Trophoblast cell (in vitro differentiated cells and primary cell): ENCODE data around the gene STXBP6.

Source experiments
- DNase-seq, 2 donors: peaks; one replicate each; pipeline ENCODE4 v3.0.0-alpha.2; 2016
- H2AFZ ChIP-seq: 2 replicates; pipeline ENCODE4 v1.6.1; 2013; ENCODE audit warnings: low read length, moderate library complexity, mild to moderate bottlenecking; ENCODE audit not compliant: insufficient read depth, poor library complexity
- H2AK5ac ChIP-seq: 2 replicates; pipeline ENCODE4 v1.6.1; 2013; ENCODE audit warnings: mild to moderate bottlenecking, low read length
- H2BK120ac ChIP-seq: 2 replicates; pipeline ENCODE4 v1.6.1; 2013; ENCODE audit warnings: low read length, mild to moderate bottlenecking, moderate library complexity; ENCODE audit not compliant: insufficient read depth, poor library complexity
- H2BK12ac ChIP-seq: 2 replicates; pipeline ENCODE4 v1.6.1; 2013; ENCODE audit warnings: mild to moderate bottlenecking, low read length, moderate library complexity
- H2BK5ac ChIP-seq: 2 replicates; pipeline ENCODE4 v1.6.1; 2013; ENCODE audit warnings: low read length, low read depth, moderate library complexity, mild to moderate bottlenecking; ENCODE audit not compliant: poor library complexity
- H3K14ac ChIP-seq: 2 replicates; pipeline ENCODE4 v1.6.1; 2013; ENCODE audit warnings: mild to moderate bottlenecking, low read length
- H3K18ac ChIP-seq: 2 replicates; pipeline ENCODE4 v1.6.1; 2013; ENCODE audit warnings: mild to moderate bottlenecking, low read length
- H3K23ac ChIP-seq: 2 replicates; pipeline ENCODE4 v1.6.1; 2013; ENCODE audit warnings: low read length
- H3K27ac ChIP-seq: 2 replicates; pipeline ENCODE4 v1.5.1; 2013; ENCODE audit warnings: low read depth, mild to moderate bottlenecking, inconsistent platforms, low read length, moderate library complexity
- H3K27me3 ChIP-seq: 2 replicates; pipeline ENCODE4 v1.6.1; 2013; ENCODE audit warnings: inconsistent platforms, mild to moderate bottlenecking, low read length, moderate library complexity; ENCODE audit not compliant: insufficient read depth
- H3K36me3 ChIP-seq, 2 experiments: 1 replicate in 1 of 2; 2 replicates in 1 of 2; pipeline ENCODE4 v1.6.1; 2013; ENCODE audit warnings: low read length in 2 of 2, mild to moderate bottlenecking in 2 of 2, moderate library complexity in 1 of 2; ENCODE audit not compliant: insufficient read depth in 2 of 2, control insufficient read depth in 1 of 2
- H3K4ac ChIP-seq: 2 replicates; pipeline ENCODE4 v1.6.1; 2013; ENCODE audit warnings: low read depth, mild to moderate bottlenecking, low read length, moderate library complexity
- H3K4me1 ChIP-seq, 2 experiments: 1 replicate in 1 of 2; 2 replicates in 1 of 2; pipeline ENCODE4 v1.6.1; 2013; ENCODE audit warnings: low read length in 2 of 2, mild to moderate bottlenecking in 2 of 2, moderate library complexity in 1 of 2; ENCODE audit not compliant: insufficient read depth in 2 of 2, control insufficient read depth in 1 of 2
- H3K4me2 ChIP-seq: 2 replicates; pipeline ENCODE4 v1.6.1; 2013; ENCODE audit warnings: inconsistent platforms, mild to moderate bottlenecking, low read length, moderate library complexity
- H3K4me3 ChIP-seq: 2 replicates; pipeline ENCODE4 v1.5.1; 2013; ENCODE audit warnings: mild to moderate bottlenecking, low read depth, low read length, inconsistent platforms
- H3K79me1 ChIP-seq: one replicate; pipeline ENCODE4 v1.6.1; 2013; ENCODE audit warnings: low read length
- H3K79me2 ChIP-seq: 2 replicates; pipeline ENCODE4 v1.6.1; 2013; ENCODE audit warnings: low read length, mild to moderate bottlenecking; ENCODE audit not compliant: control insufficient read depth, insufficient read depth, poor library complexity
- H3K9ac ChIP-seq: 2 replicates; pipeline ENCODE4 v1.6.1; 2013; ENCODE audit warnings: mild to moderate bottlenecking, low read length
- H3K9me3 ChIP-seq: 2 replicates; pipeline ENCODE4 v1.6.1; 2013; ENCODE audit warnings: low read depth, mild to moderate bottlenecking, control low read depth, inconsistent platforms, low read length; ENCODE audit not compliant: insufficient read depth
- H4K12ac ChIP-seq: 2 replicates; pipeline ENCODE4 v1.6.1; 2013; ENCODE audit warnings: low read depth, mild to moderate bottlenecking, low read length, moderate library complexity
- H4K8ac ChIP-seq: 2 replicates; pipeline ENCODE4 v1.6.1; 2013; ENCODE audit warnings: low read depth, mild to moderate bottlenecking, low read length, moderate library complexity
- H4K91ac ChIP-seq: one replicate; pipeline ENCODE4 v1.6.1; 2013; ENCODE audit warnings: low read depth, mild to moderate bottlenecking, low read length, moderate library complexity
- WGBS: extraction: QIAGEN DNeasy Blood & Tissue Kit; methylation state at CpG from one replicate; pipeline ENCODE4 v1.1.7; 2013; ENCODE audit warnings: missing lambda C conversion rate; ENCODE audit not compliant: insufficient read length, insufficient coverage; ENCODE audit errors: extremely low coverage; 5-methylcytosine and 5-hydroxymethylcytosine counted together

Gene STXBP6

DNA sequence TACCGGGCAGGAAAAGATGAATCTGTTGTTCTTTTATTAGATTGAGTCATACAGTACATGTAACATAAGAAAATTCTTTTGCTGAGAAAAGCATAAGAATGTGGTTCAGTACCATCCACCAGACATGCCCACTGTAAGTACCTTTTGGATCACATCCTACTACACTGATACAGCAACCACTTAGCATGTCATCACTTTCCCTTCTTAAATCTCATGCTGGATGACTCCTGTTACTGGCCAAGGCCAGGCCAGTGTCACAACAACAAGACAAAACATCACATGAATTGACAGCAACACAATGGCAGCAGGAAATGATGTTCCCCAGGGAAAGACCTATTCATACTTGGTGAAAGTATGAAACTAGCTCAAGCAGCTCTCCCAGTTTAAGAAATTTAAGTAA, 46.4 kb downstream of the STXBP6 start:
- Histone ChIP-seq H3K27me3 (no peaks in the 10 kb centered on the region), H3K27ac (no peak overlapping the region), H3K4me2 (no peak overlapping the region), H3K23ac (no peak overlapping the region), H3K14ac (no peak overlapping the region), H3K4ac (no peak overlapping the region), H3K4me3 (no peak overlapping the region), H3K79me2 (no peaks in the 10 kb centered on the region), H2BK120ac (no peak overlapping the region), H3K4me1 (peaks cover 0 to 2% of the 10 kb centered on the region in 2 experiments), H3K9me3 (no peaks in the 10 kb centered on the region), H3K79me1 (no peaks in the 10 kb centered on the region), H4K91ac (no peak overlapping the region), H2BK12ac (no peak overlapping the region), H2AFZ (no peak overlapping the region), H3K36me3 (no peaks in the 10 kb centered on the region), H3K9ac (no peak overlapping the region), H2AK5ac (no peak overlapping the region), H4K12ac (no peak overlapping the region), H2BK5ac (no peak overlapping the region), H4K8ac (no peak overlapping the region), H3K18ac (no peak overlapping the region)
- no CpG with 5 or more reads among the region's 1 CpG for WGBS
- DNase-seq, result no peak

DNA sequence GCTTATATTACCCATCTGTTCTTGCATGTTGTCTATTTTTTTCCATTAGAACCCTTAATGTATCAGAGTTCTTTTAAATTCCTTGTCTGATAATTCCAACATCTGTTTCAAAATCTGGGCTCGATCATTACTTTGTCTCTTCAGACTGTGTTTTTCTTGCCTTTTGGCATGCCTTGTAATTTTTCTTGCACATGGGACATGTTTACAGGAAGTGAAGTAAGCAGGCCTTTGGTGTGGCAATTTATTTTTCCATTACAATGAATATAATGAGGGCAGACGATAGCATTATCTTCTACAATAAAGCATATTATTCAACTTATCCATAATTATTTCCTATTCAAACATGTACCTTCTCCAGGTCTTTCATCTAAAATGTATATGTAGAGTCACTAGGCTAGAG, 48.3 kb downstream of the STXBP6 start:
- Histone ChIP-seq H3K4me2 (no peak overlapping the region), H3K23ac (no peak overlapping the region), H3K27ac (no peak overlapping the region), H3K79me1 (no peaks in the 10 kb centered on the region), H2BK5ac (no peak overlapping the region), H4K12ac (no peak overlapping the region), H3K4me1 (peaks cover 0 to 2% of the 10 kb centered on the region in 2 experiments), H2AFZ (no peak overlapping the region), H4K8ac (no peak overlapping the region), H3K27me3 (no peaks in the 10 kb centered on the region), H3K4ac (no peak overlapping the region), H4K91ac (no peak overlapping the region), H2BK12ac (no peak overlapping the region), H2BK120ac (no peak overlapping the region), H3K4me3 (no peak overlapping the region), H3K36me3 (no peaks in the 10 kb centered on the region), H3K18ac (no peak overlapping the region), H3K9me3 (no peaks in the 10 kb centered on the region), H3K79me2 (no peaks in the 10 kb centered on the region), H3K14ac (no peak overlapping the region), H3K9ac (no peak overlapping the region), H2AK5ac (no peak overlapping the region)
- DNase-seq, result no peak
- no CpG with 5 or more reads among the region's 2 CpGs for WGBS

GRCh38 chr14:25001156-25001555, 48.8 kb downstream of the STXBP6 start:
- no peak overlapping the region for H2AK5ac ChIP-seq
- no peaks in the 10 kb centered on the region for H3K27me3 ChIP-seq
- H3K4me2 ChIP-seq, result no peak overlapping the region
- H3K36me3 ChIP-seq, result no peaks in the 10 kb centered on the region
- no peak overlapping the region for H3K18ac ChIP-seq
- WGBS, result no CpG with 5 or more reads among the region's 1 CpG
- no peak overlapping the region for H3K23ac ChIP-seq
- no peaks in the 10 kb centered on the region for H3K79me2 ChIP-seq
- no peak overlapping the region for H4K12ac ChIP-seq
- peaks cover 0 to 2% of the 10 kb centered on the region in 2 experiments for H3K4me1 ChIP-seq
- no peak overlapping the region for H3K9ac ChIP-seq
- no peak overlapping the region for H3K4ac ChIP-seq
- no peak overlapping the region for H2BK12ac ChIP-seq
- no peak overlapping the region for H4K8ac ChIP-seq
- no peak overlapping the region for H3K4me3 ChIP-seq
- no peaks in the 10 kb centered on the region for H3K9me3 ChIP-seq
- H3K27ac ChIP-seq, result no peak overlapping the region
- H3K79me1 ChIP-seq, result no peaks in the 10 kb centered on the region
- no peak overlapping the region for H3K14ac ChIP-seq
- H4K91ac ChIP-seq, result no peak overlapping the region
- DNase-seq, result no peak
- H2BK120ac ChIP-seq, result no peak overlapping the region
- no peak overlapping the region for H2BK5ac ChIP-seq
- H2AFZ ChIP-seq, result no peak overlapping the region

GRCh38 chr14:24999157-24999556, 50.8 kb downstream of the STXBP6 start:
- Histone ChIP-seq H3K4me1 (peaks cover 0 to 2% of the 10 kb centered on the region in 2 experiments), H3K9ac (no peak overlapping the region), H2AK5ac (no peak overlapping the region), H3K36me3 (no peaks in the 10 kb centered on the region), H4K12ac (no peak overlapping the region), H3K4me3 (no peak overlapping the region), H3K4ac (no peak overlapping the region), H3K18ac (no peak overlapping the region), H3K14ac (no peak overlapping the region), H3K27ac (no peak overlapping the region), H3K9me3 (no peaks in the 10 kb centered on the region), H2AFZ (no peak overlapping the region), H4K91ac (no peak overlapping the region), H3K27me3 (no peaks in the 10 kb centered on the region), H2BK5ac (no peak overlapping the region), H3K79me2 (no peaks in the 10 kb centered on the region), H3K4me2 (no peak overlapping the region), H2BK120ac (no peak overlapping the region), H3K23ac (no peak overlapping the region), H3K79me1 (no peaks in the 10 kb centered on the region), H4K8ac (no peak overlapping the region), H2BK12ac (no peak overlapping the region)
- no peak for DNase-seq
- WGBS, result no CpG with 5 or more reads among the region's 4 CpGs
